Naive thymus-derived CD4-positive, alpha-beta T cell (primary cell): Measurements from ENCODE around the gene TOM1L2. TPM values are rescaled to one million over a fixed set of nuclear protein-coding genes. Genes with fewer than 3 reads are reported as not detected.
A peak's percentile ranks its signal among the peaks of the same experiment; 100 is the strongest.

ENCODE experiments used
- ATAC-seq: fragments of 150-1000 bp; cut with Tn5 transposase; 2 replicates; pipeline ENCODE4 v1.10.0; 2021; ENCODE audit warnings: mild to moderate bottlenecking, moderate library complexity
- CTCF ChIA-PET: fragments of 350-600 bp; sonication (Branson Sonifier 250); formaldehyde crosslinking; loops from one replicate; lab custom pipeline; 2021; ENCODE audit warnings: antibody characterized with exemption; lab: Charles Lee
- POLR2A ChIA-PET: fragments of 350-600 bp; sonication (Branson Sonifier 250); formaldehyde crosslinking; loops from one replicate; lab custom pipeline; 2021; ENCODE audit warnings: antibody characterized with exemption, inconsistent platforms; lab: Charles Lee
- DNase-seq, 9 donors: peaks; one replicate each; pipeline versions ENCODE4 v3.0.0 to v3.0.0-alpha.2; 2020 to 2022; ENCODE audit warnings: mixed read lengths in 1 of 9
- H3K27ac ChIP-seq: one replicate; pipeline ENCODE4 v1.7.0; 2013; ENCODE audit warnings: mild to moderate bottlenecking, low read depth, low read length, moderate library complexity
- H3K27me3 ChIP-seq, 2 donors: one replicate each; pipeline ENCODE4 v1.7.0; 2013; ENCODE audit warnings: low read length in 2 of 2, mild to moderate bottlenecking in 2 of 2, moderate library complexity in 2 of 2; ENCODE audit not compliant: control insufficient read depth in 2 of 2, insufficient read depth in 2 of 2
- H3K36me3 ChIP-seq, 3 experiments: 1 replicate in 2 of 3; 2 replicates in 1 of 3; pipeline ENCODE4 v1.7.0; 2013; ENCODE audit warnings: low read length in 3 of 3, mild to moderate bottlenecking in 3 of 3, moderate library complexity in 1 of 3; ENCODE audit not compliant: insufficient read depth in 3 of 3, control insufficient read depth in 2 of 3
- H3K4me1 ChIP-seq, 2 donors: one replicate each; pipeline ENCODE4 v1.7.0; 2013; ENCODE audit warnings: low read length in 2 of 2, mild to moderate bottlenecking in 2 of 2, moderate library complexity in 1 of 2; ENCODE audit not compliant: control insufficient read depth in 2 of 2, insufficient read depth in 2 of 2
- H3K4me3 ChIP-seq: 2 replicates; pipeline ENCODE4 v1.7.0; 2013; ENCODE audit warnings: mild to moderate bottlenecking, low read length
- H3K9me3 ChIP-seq, 3 experiments: 1 replicate in 2 of 3; 2 replicates in 1 of 3; pipeline ENCODE4 v1.7.0; 2013; ENCODE audit warnings: low read length in 3 of 3; ENCODE audit not compliant: control insufficient read depth in 2 of 3
- H3K27ac Mint-ChIP-seq, 9 donors: one replicate each; pipeline ENCODE4 v1.8.0; 2020 to 2022; ENCODE audit warnings: mixed read lengths in 9 of 9, mild to moderate bottlenecking in 8 of 9, moderate library complexity in 5 of 9, inconsistent platforms in 2 of 9
- H3K27me3 Mint-ChIP-seq, 5 donors: one replicate each; pipeline ENCODE4 v1.8.0; 2021 to 2022; ENCODE audit warnings: mixed read lengths in 5 of 5, mild to moderate bottlenecking in 1 of 5
- H3K36me3 Mint-ChIP-seq, 5 donors: one replicate each; pipeline ENCODE4 v1.8.0; 2020 to 2022; ENCODE audit warnings: mixed read lengths in 5 of 5, mild to moderate bottlenecking in 3 of 5, inconsistent platforms in 1 of 5
- H3K4me1 Mint-ChIP-seq, 7 donors: one replicate each; pipeline ENCODE4 v1.8.0; 2020 to 2022; ENCODE audit warnings: mixed read lengths in 7 of 7, mild to moderate bottlenecking in 3 of 7, inconsistent platforms in 1 of 7
- H3K4me3 Mint-ChIP-seq, 10 donors: one replicate each; pipeline ENCODE4 v1.8.0; 2020 to 2022; ENCODE audit warnings: mild to moderate bottlenecking in 10 of 10, mixed read lengths in 10 of 10, moderate library complexity in 6 of 10, inconsistent platforms in 2 of 10
- H3K9me3 Mint-ChIP-seq, 11 donors: one replicate each; pipeline ENCODE4 v1.8.0; 2020 to 2022; ENCODE audit warnings: mixed read lengths in 11 of 11, mild to moderate bottlenecking in 4 of 11, inconsistent platforms in 1 of 11, moderate library complexity in 1 of 11
- intact Hi-C, 2 donors: fragments of 100-400 bp; cut with micrococcal nuclease; formaldehyde crosslinking; loops; one replicate each; pipeline ENCODE4 v1.15.1; 2023
- polyA plus RNA-seq, 2 donors: library from polyadenylated mRNA; unstranded; fragments of 300-500 nt; fragmentation: Illumina TruSeq; gene quantifications; one replicate each; pipeline ENCODE4 v1.2.3, GENCODE V29; 2021
- total RNA-seq, 6 experiments: library from RNA in 5 of 6; stranded (reverse) in 5 of 6; gene quantifications; 1 replicate in 5 of 6; 2 replicates in 1 of 6; pipeline ENCODE4 v1.2.3 and lab custom pipeline; 2021 to 2026

Gene TOM1L2
- total and polyA plus RNA-seq, 7 experiments from 2014 or later = 6.9 to 84.1 (median 61.0) TPM

DNA sequence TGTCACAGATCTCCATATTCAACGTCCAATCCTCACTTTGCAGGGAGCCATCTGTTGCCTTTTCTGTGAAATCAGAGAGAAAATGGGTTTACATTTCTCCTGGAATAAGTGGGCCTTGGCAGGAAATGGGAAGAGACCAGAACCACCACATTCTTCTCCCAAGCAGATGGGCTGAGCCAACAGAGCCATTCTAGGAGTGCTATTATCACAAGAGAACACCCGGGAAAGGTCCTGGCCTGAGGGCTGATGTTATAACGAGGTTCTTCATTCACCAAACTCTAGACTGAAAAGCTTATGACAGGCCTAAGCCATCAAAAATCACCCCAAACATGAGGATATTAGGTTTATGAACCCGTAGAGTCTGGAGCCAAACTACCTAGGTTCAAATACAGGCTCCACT, 64.7 kb downstream of the TOM1L2 start:
- Mint-ChIP-seq H3K4me1 (peaks cover 0 to 10% (median 4%) of the 10 kb centered on the region in 7 donors), H3K9me3 (no peaks in the 10 kb centered on the region), H3K27me3 (no peaks in the 10 kb centered on the region), H3K36me3 (peaks cover 7 to 28% (median 14%) of the 10 kb centered on the region in 5 donors), H3K27ac (no peak overlapping the region), H3K4me3 (no peak overlapping the region)
- H3K4me1 ChIP-seq = no peaks in the 10 kb centered on the region
- no peak overlapping the region for H3K4me3 ChIP-seq
- H3K9me3 ChIP-seq = no peaks in the 10 kb centered on the region
- intact Hi-C loops = no loop called here
- CTCF ChIA-PET = interaction anchor here (1.1 to 1.3 kb wide), 2 partner anchors 11 to 228 kb away, joined by 3 to 4 read pairs; no protein-coding TSS in a partner anchor
- POLR2A ChIA-PET = no interaction called here
- DNase-seq = no peak
- ATAC-seq = no peak
- peaks cover 0 to 29% (median 0%) of the 10 kb centered on the region in 3 experiments for H3K36me3 ChIP-seq
- no peaks in the 10 kb centered on the region for H3K27me3 ChIP-seq
- H3K27ac ChIP-seq = no peak overlapping the region

GRCh38 chr17:17906418-17907215, 65.6 kb downstream of the TOM1L2 start:
- POLR2A ChIA-PET = no interaction called here
- no peaks in the 10 kb centered on the region for H3K27me3 Mint-ChIP-seq
- Histone ChIP-seq H3K4me3 (no peak overlapping the region), H3K36me3 (peaks cover 0 to 30% (median 0%) of the 10 kb centered on the region in 3 experiments), H3K9me3 (no peaks in the 10 kb centered on the region), H3K4me1 (no peaks in the 10 kb centered on the region), H3K27me3 (no peaks in the 10 kb centered on the region), H3K27ac (no peak overlapping the region)
- ATAC-seq = no peak
- intact Hi-C loops = no loop called here
- no peak overlapping the region for H3K27ac Mint-ChIP-seq
- no peaks in the 10 kb centered on the region for H3K9me3 Mint-ChIP-seq
- CTCF ChIA-PET = interaction anchor here (1.1 to 1.3 kb wide), 2 partner anchors 12 to 227 kb away, joined by 3 to 4 read pairs; no protein-coding TSS in a partner anchor
- H3K4me1 Mint-ChIP-seq = peaks cover 0 to 10% (median 4%) of the 10 kb centered on the region in 7 donors
- DNase-seq = no peak
- H3K4me3 Mint-ChIP-seq = no peak overlapping the region
- H3K36me3 Mint-ChIP-seq = peaks cover 7 to 28% (median 14%) of the 10 kb centered on the region in 5 donors

DNA sequence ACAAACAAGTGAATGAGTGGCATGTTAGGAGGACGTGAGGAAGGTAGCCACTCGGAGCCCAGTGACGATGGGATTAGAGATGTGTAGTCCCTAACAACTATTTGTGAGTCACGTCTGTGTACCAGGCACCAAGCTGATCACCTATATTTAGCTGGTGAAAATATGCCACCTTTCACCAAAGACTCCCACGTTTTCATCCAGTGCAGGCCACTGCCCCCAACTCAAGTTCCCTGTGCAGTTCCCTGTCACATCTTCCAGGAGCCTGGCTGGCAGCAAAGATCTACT, 67.2 kb downstream of the TOM1L2 start:
- ATAC-seq = no peak
- Mint-ChIP-seq H3K4me1 (peaks cover 0 to 10% (median 0%) of the 10 kb centered on the region in 7 donors), H3K4me3 (no peak overlapping the region), H3K9me3 (no peaks in the 10 kb centered on the region), H3K27ac (no peak overlapping the region), H3K36me3 (peaks cover 5 to 29% (median 14%) of the 10 kb centered on the region in 5 donors), H3K27me3 (no peaks in the 10 kb centered on the region)
- Histone ChIP-seq H3K27me3 (no peaks in the 10 kb centered on the region), H3K4me1 (no peaks in the 10 kb centered on the region), H3K27ac (no peak overlapping the region), H3K36me3 (peaks cover 0 to 35% (median 0%) of the 10 kb centered on the region in 3 experiments), H3K4me3 (no peak overlapping the region), H3K9me3 (no peaks in the 10 kb centered on the region)
- ChIA-PET POLR2A (no interaction called here), CTCF (no interaction called here)
- intact Hi-C loops = no loop called here
- DNase-seq = no peak

DNA sequence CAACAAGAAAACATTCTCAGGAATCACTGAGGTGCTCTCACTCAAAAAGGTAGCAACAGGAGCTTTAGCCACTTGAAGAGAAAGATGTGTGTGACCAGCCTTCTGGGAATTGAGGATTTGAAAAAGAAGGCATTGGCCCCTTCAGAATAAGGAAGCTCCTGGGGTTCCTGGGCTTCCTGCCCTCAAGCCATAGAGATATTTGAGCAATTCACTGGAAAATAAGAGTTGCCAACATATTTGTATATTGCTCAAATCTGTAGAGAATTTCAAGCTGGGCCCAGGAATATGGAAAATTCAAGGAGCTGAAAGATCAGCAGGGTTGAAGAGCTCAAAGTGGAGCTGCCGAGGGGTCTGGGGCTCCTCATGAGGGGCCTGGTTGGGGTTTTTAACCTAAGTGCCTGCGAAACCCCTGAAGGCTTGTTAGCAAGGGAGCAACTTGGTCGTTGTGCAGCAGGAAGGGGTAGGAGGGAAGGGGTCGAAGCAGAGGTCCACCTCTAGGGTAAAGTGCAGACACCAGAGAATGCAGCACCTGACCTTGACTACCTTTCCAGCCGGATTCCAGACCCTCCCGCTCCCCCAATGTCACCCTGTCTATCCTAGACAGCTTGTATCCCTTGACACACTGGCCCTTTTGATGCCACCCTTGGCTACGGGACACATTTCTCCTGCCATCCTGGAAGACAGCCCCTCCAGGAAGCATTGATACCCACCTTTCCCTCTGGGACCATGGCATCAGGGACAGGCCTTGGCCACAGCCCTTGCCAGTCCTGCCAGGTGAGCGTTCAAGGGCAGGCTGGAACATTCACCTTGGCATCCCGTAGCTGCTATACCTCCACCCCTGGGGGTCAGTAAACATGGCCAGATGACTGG, 67.8 kb downstream of the TOM1L2 start:
- H3K27me3 ChIP-seq = no peaks in the 10 kb centered on the region
- H3K27ac ChIP-seq = no peak overlapping the region
- peaks cover 0 to 35% (median 0%) of the 10 kb centered on the region in 3 experiments for H3K36me3 ChIP-seq
- intact Hi-C loops = no loop called here
- no peak for ATAC-seq
- no peak overlapping the region for H3K4me3 Mint-ChIP-seq
- H3K27ac Mint-ChIP-seq = peak overlapping the region in 3 of 9 donors; percentile 36 to 75 (median 43)
- no peak for DNase-seq
- ChIA-PET POLR2A (no interaction called here), CTCF (no interaction called here)
- no peaks in the 10 kb centered on the region for H3K4me1 ChIP-seq
- peaks cover 5 to 33% (median 14%) of the 10 kb centered on the region in 5 donors for H3K36me3 Mint-ChIP-seq
- H3K9me3 ChIP-seq = no peaks in the 10 kb centered on the region
- H3K27me3 Mint-ChIP-seq = no peaks in the 10 kb centered on the region
- peaks cover 0 to 10% (median 0%) of the 10 kb centered on the region in 7 donors for H3K4me1 Mint-ChIP-seq
- H3K4me3 ChIP-seq = no peak overlapping the region
- no peaks in the 10 kb centered on the region for H3K9me3 Mint-ChIP-seq

DNA sequence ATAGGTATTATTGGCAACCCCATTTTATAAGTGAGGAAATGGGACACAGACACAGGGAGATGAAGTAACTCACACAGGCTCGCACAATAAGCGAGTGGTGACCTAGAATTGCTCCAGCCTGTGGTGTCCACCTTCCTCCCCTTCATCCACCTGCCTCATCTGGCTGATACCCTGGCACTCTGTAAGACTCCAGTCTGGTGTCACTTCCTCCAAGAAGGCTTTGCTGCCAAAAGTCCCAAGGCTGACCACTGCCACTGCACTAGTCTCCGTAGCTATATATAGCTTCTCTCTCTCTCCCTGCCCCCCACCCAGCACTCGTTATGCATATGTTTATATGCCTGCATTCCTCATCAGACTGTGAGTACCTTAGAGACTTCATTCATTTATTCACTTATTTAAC, 69.3 kb downstream of the TOM1L2 start:
- DNase-seq (no peak), ATAC-seq (no peak)
- H3K27me3 Mint-ChIP-seq = no peaks in the 10 kb centered on the region
- Histone ChIP-seq H3K27me3 (no peaks in the 10 kb centered on the region), H3K4me1 (no peaks in the 10 kb centered on the region), H3K4me3 (no peak overlapping the region), H3K9me3 (no peaks in the 10 kb centered on the region), H3K36me3 (peaks cover 0 to 46% (median 4%) of the 10 kb centered on the region in 3 experiments), H3K27ac (no peak overlapping the region)
- H3K36me3 Mint-ChIP-seq = peaks cover 10 to 46% (median 21%) of the 10 kb centered on the region in 5 donors
- CTCF ChIA-PET = no interaction called here
- no peak overlapping the region for H3K27ac Mint-ChIP-seq
- intact Hi-C loops = no loop called here
- H3K4me1 Mint-ChIP-seq = peaks cover 0 to 10% (median 0%) of the 10 kb centered on the region in 7 donors
- H3K4me3 Mint-ChIP-seq = no peak overlapping the region
- H3K9me3 Mint-ChIP-seq = no peaks in the 10 kb centered on the region
- POLR2A ChIA-PET = no interaction called here

GRCh38 chr17:17902376-17902775, 69.8 kb downstream of the TOM1L2 start:
- Histone ChIP-seq H3K27me3 (no peaks in the 10 kb centered on the region), H3K4me1 (no peaks in the 10 kb centered on the region), H3K4me3 (no peak overlapping the region), H3K27ac (no peak overlapping the region), H3K9me3 (no peaks in the 10 kb centered on the region), H3K36me3 (peaks cover 0 to 46% (median 4%) of the 10 kb centered on the region in 3 experiments)
- Mint-ChIP-seq H3K4me1 (peaks cover 0 to 10% (median 2%) of the 10 kb centered on the region in 7 donors), H3K27ac (no peak overlapping the region), H3K4me3 (no peak overlapping the region), H3K9me3 (no peaks in the 10 kb centered on the region), H3K36me3 (peaks cover 12 to 46% (median 21%) of the 10 kb centered on the region in 5 donors), H3K27me3 (no peaks in the 10 kb centered on the region)
- intact Hi-C loops = no loop called here
- POLR2A ChIA-PET = no interaction called here
- DNase-seq (no peak), ATAC-seq (no peak)
- CTCF ChIA-PET = no interaction called here
